ENCODE measurements around the gene TPST2. TPM values are rescaled to one million over a fixed set of nuclear protein-coding genes. Genes with fewer than 3 reads are reported as not detected.
"Not testable (repeated sequence)": the region's sequence is repeated elsewhere in the genome, so short reads cannot be mapped to it uniquely, and the experiment has no call there.

Gene TPST2
- total RNA-seq, 2 experiments from 2014 or later: 17.4 to 18.3 TPM

GRCh38 chr22:26619510-26619909, 29.6 kb upstream of the TPST2 start:
- Mint-ChIP-seq H3K9me3 (ENCODE audit: low read depth) (no peaks in the 10 kb centered on the region), H3K27me3 (no peaks in the 10 kb centered on the region), H3K4me1 (no peaks in the 10 kb centered on the region), H3K27ac (no peak overlapping the region), H3K4me3 (no peak overlapping the region), H3K36me3 (ENCODE audit: low read depth) (no peaks in the 10 kb centered on the region)
- no peak for ATAC-seq
- ChIA-PET POLR2A (no interaction called here), CTCF (interaction anchor here (1.5 kb wide), 1 partner anchor 13 kb away, joined by 4 read pairs; no protein-coding TSS in a partner anchor)
- no peak for DNase-seq
- intact Hi-C loops (cut with DNase I, micrococcal nuclease): no loop called here

GRCh38 chr22:26618455-26618854, 28.5 kb upstream of the TPST2 start:
- POLR2A ChIA-PET: no interaction called here
- intact Hi-C loops (cut with DNase I, micrococcal nuclease): no loop called here
- CTCF ChIA-PET: no interaction called here

GRCh38 chr22:26617271-26618199, 27.6 kb upstream of the TPST2 start, which contains the start of gene CRYBB1:
TSS of gene CRYBB1 (minus strand) at chr22:26618027. CDS start at chr22:26616319, 1,708 bp downstream.
- Mint-ChIP-seq H3K4me3 (no peak within 1 kb of the TSS), H3K27ac (no peak within 1 kb of the TSS), H3K27me3 (peaks cover 2% of the 10 kb centered on the region), H3K4me1 (no peaks in the 10 kb centered on the region), H3K9me3 (ENCODE audit: low read depth) (no peaks in the 10 kb centered on the region), H3K36me3 (ENCODE audit: low read depth) (no peaks in the 10 kb centered on the region)
- ChIA-PET CTCF (interaction anchor here (0.6 to 1.2 kb wide), 2 partner anchors 144 to 228 kb away, joined by 3 read pairs; no protein-coding TSS in a partner anchor), POLR2A (no interaction called here)
- no peak for DNase-seq
- intact Hi-C loops (cut with DNase I, micrococcal nuclease): no loop called here
- no peak for ATAC-seq

More at GRCh38 chr22:26618455-26618854, 28.5 kb upstream of the TPST2 start:
- Mint-ChIP-seq H3K4me1 (no peaks in the 10 kb centered on the region), H3K9me3 (ENCODE audit: low read depth) (no peaks in the 10 kb centered on the region), H3K27me3 (peaks cover under 1% of the 10 kb centered on the region), H3K27ac (no peak overlapping the region), H3K4me3 (no peak overlapping the region), H3K36me3 (ENCODE audit: low read depth) (no peaks in the 10 kb centered on the region)
- no peak for ATAC-seq
- DNase-seq: no peak

- no peak for ATAC-seq
- POLR2A ChIA-PET: no interaction called here
- H3K4me1 Mint-ChIP-seq: no peaks in the 10 kb centered on the region
- CTCF ChIA-PET: interaction anchor here (1.2 kb wide), 1 partner anchor 228 kb away, joined by 3 read pairs; no protein-coding TSS in a partner anchor
- no peak overlapping the region for H3K27ac Mint-ChIP-seq
- no peaks in the 10 kb centered on the region for H3K9me3 Mint-ChIP-seq (ENCODE audit: low read depth)
- no peak for DNase-seq
- intact Hi-C loops (cut with DNase I, micrococcal nuclease): no loop called here
- no peaks in the 10 kb centered on the region for H3K36me3 Mint-ChIP-seq (ENCODE audit: low read depth)
- H3K4me3 Mint-ChIP-seq: no peak overlapping the region
- peaks cover 2% of the 10 kb centered on the region for H3K27me3 Mint-ChIP-seq
These were observed 26.7 kb upstream of the TPST2 start for GRCh38 chr22:26616650-26617049.

GRCh38 chr22:26615830-26616435, 26.0 kb upstream of the TPST2 start:
- no peaks in the 10 kb centered on the region for H3K36me3 Mint-ChIP-seq (ENCODE audit: low read depth)
- no peaks in the 10 kb centered on the region for H3K9me3 Mint-ChIP-seq (ENCODE audit: low read depth)
- ChIA-PET POLR2A (no interaction called here), CTCF (interaction anchor here (1.2 kb wide), 1 partner anchor 227 kb away, joined by 3 read pairs; no protein-coding TSS in a partner anchor)
- no peak overlapping the region for H3K4me3 Mint-ChIP-seq
- peaks cover 2% of the 10 kb centered on the region for H3K27me3 Mint-ChIP-seq
- H3K4me1 Mint-ChIP-seq: no peaks in the 10 kb centered on the region
- intact Hi-C loops (cut with DNase I, micrococcal nuclease): no loop called here
- H3K27ac Mint-ChIP-seq: no peak overlapping the region
- DNase-seq (no peak), ATAC-seq (no peak)

- ChIA-PET POLR2A (no interaction called here), CTCF (no interaction called here)
- H3K4me3 Mint-ChIP-seq: no peak overlapping the region
- H3K9me3 Mint-ChIP-seq (ENCODE audit: low read depth): no peaks in the 10 kb centered on the region
- no peaks in the 10 kb centered on the region for H3K36me3 Mint-ChIP-seq (ENCODE audit: low read depth)
- no peak overlapping the region for H3K27ac Mint-ChIP-seq
- DNase-seq: no peak
- ATAC-seq: no peak
- intact Hi-C loops (cut with DNase I, micrococcal nuclease): no loop called here
- H3K27me3 Mint-ChIP-seq: peaks cover 2% of the 10 kb centered on the region
- peaks cover 8% of the 10 kb centered on the region for H3K4me1 Mint-ChIP-seq
These were observed 25.2 kb upstream of the TPST2 start for GRCh38 chr22:26615149-26615548.

- no peaks in the 10 kb centered on the region for H3K36me3 Mint-ChIP-seq (ENCODE audit: low read depth)
- ATAC-seq (no peak), DNase-seq (no peak)
- intact Hi-C loops (cut with DNase I, micrococcal nuclease): no loop called here
- H3K4me1 Mint-ChIP-seq: peaks cover 13% of the 10 kb centered on the region
- H3K9me3 Mint-ChIP-seq (ENCODE audit: low read depth): no peaks in the 10 kb centered on the region
- H3K27ac Mint-ChIP-seq: no peak overlapping the region
- ChIA-PET CTCF (interaction anchor here (0.6 kb wide), 1 partner anchor 116 kb away, joined by 3 read pairs; no protein-coding TSS in a partner anchor), POLR2A (no interaction called here)
- H3K27me3 Mint-ChIP-seq: peaks cover 2% of the 10 kb centered on the region
- no peak overlapping the region for H3K4me3 Mint-ChIP-seq
These were observed 24.4 kb upstream of the TPST2 start for GRCh38 chr22:26614322-26614721.

- H3K27me3 Mint-ChIP-seq; H3K9me3 Mint-ChIP-seq (ENCODE audit: low read depth); H3K4me3 Mint-ChIP-seq; ATAC-seq; H3K36me3 Mint-ChIP-seq (ENCODE audit: low read depth); intact Hi-C loops (cut with DNase I, micrococcal nuclease); DNase-seq; H3K27ac Mint-ChIP-seq; POLR2A ChIA-PET: not testable (repeated sequence)
- H3K4me1 Mint-ChIP-seq: peaks cover 14% of the 10 kb centered on the region
- CTCF ChIA-PET: interaction anchor here (0.6 kb wide), 1 partner anchor 115 kb away, joined by 3 read pairs; no protein-coding TSS in a partner anchor
These were observed 23.8 kb upstream of the TPST2 start for GRCh38 chr22:26613753-26614152.

- Mint-ChIP-seq H3K4me1 (peaks cover 14% of the 10 kb centered on the region), H3K27ac (no peak overlapping the region), H3K9me3 (ENCODE audit: low read depth) (no peaks in the 10 kb centered on the region), H3K36me3 (ENCODE audit: low read depth) (no peaks in the 10 kb centered on the region), H3K4me3 (no peak overlapping the region), H3K27me3 (peaks cover 2% of the 10 kb centered on the region)
- ChIA-PET POLR2A (no interaction called here), CTCF (interaction anchor here (0.6 kb wide), 1 partner anchor 39 kb away, joined by 3 read pairs; no protein-coding TSS in a partner anchor)
- ATAC-seq (no peak), DNase-seq (no peak)
- intact Hi-C loops (cut with DNase I, micrococcal nuclease): no loop called here
These were observed 22.7 kb upstream of the TPST2 start for GRCh38 chr22:26612652-26613051.

GRCh38 chr22:26610996-26611395, 21.1 kb upstream of the TPST2 start:
- Mint-ChIP-seq H3K9me3 (ENCODE audit: low read depth) (no peaks in the 10 kb centered on the region), H3K27me3 (peaks cover 2% of the 10 kb centered on the region), H3K36me3 (ENCODE audit: low read depth) (no peaks in the 10 kb centered on the region), H3K4me1 (peaks cover 18% of the 10 kb centered on the region), H3K27ac (peak overlapping the region; percentile 49), H3K4me3 (no peak overlapping the region)
- POLR2A ChIA-PET: no interaction called here
- CTCF ChIA-PET: interaction anchor here (0.8 kb wide), 1 partner anchor 106 kb away, joined by 3 read pairs; no protein-coding TSS in a partner anchor
- intact Hi-C loops (cut with DNase I, micrococcal nuclease): loop anchor here in 1 of 2 experiments (1.0 kb wide), 1 partner anchor 21 kb away; the partner anchor contains the start of gene TPST2
- DNase-seq (peak; percentile 14), ATAC-seq (peak; percentile 53)

- ATAC-seq (peak; percentile 77), DNase-seq (peak; percentile 69)
- no peak overlapping the region for H3K4me3 Mint-ChIP-seq
- POLR2A ChIA-PET: no interaction called here
- H3K27me3 Mint-ChIP-seq: peaks cover 2% of the 10 kb centered on the region
- CTCF ChIA-PET: interaction anchor here (0.8 kb wide), 1 partner anchor 105 kb away, joined by 3 read pairs; no protein-coding TSS in a partner anchor
- H3K27ac Mint-ChIP-seq: peak overlapping the region; percentile 49
- peaks cover 18% of the 10 kb centered on the region for H3K4me1 Mint-ChIP-seq
- H3K9me3 Mint-ChIP-seq (ENCODE audit: low read depth): no peaks in the 10 kb centered on the region
- H3K36me3 Mint-ChIP-seq (ENCODE audit: low read depth): no peaks in the 10 kb centered on the region
- intact Hi-C loops (cut with DNase I, micrococcal nuclease): loop anchor here in 1 of 2 experiments (1.0 kb wide), 1 partner anchor 20 kb away; the partner anchor contains the start of gene TPST2
These were observed 20.4 kb upstream of the TPST2 start for GRCh38 chr22:26610072-26610958.

Data from activated CD4-positive, alpha-beta T cell treated with anti-CD3 and anti-CD28 coated beads for 36 hours (primary cell).